ENCODE data around the gene PALM. TPM values are rescaled to one million over a fixed set of nuclear protein-coding genes. Genes with fewer than 3 reads are reported as not detected.

Gene PALM
- total RNA-seq, 1 experiment from 2014 or later, result 18.5 TPM

DNA sequence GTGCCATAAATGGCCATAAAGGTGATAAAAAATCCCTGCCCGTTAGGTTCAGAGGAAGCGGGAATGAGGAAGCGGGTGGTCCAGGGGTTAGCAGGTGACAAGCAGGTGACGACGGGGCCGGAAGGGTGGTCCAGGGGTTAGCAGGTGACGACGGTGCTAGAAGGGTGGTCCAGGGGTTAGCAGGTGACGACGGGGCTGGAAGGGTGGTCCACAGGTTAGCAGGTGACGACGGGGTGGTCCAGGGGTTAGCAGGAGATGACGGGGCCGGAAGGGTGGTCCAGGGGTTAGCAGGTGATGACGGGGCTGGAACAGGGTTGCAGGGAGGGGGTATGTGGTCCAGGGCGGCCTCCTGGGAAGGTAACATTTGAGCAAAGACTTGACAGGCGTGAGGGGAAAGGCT is 19.7 kb upstream of the PALM start:
- H3K23me2 ChIP-seq (ENCODE audit: insufficient read length, low read depth, low read length, poor library complexity, severe bottlenecking), result no peaks in the 10 kb centered on the region
- Mint-ChIP-seq H3K9me3 (peaks cover 3 to 5% of the 10 kb centered on the region in 2 experiments; a peak in 2 of 5 replicates), H3K4me3 (no peak overlapping the region), H3K36me3 (ENCODE audit: insufficient read depth in 1 of 3, low read depth in 3 of 3) (no peaks in the 10 kb centered on the region), H3K27ac (no peak overlapping the region; a peak in 1 of 7 replicates), H3K27me3 (ENCODE audit: low read depth) (peaks cover 10% of the 10 kb centered on the region), H3K4me1 (peaks cover 3% of the 10 kb centered on the region in 2 experiments; a peak in 1 of 4 replicates)
- no peak overlapping the region for H2BK5ac ChIP-seq (ENCODE audit: insufficient read length, low read length)
- H2AFZ ChIP-seq (ENCODE audit: low read length), result no peak overlapping the region
- no peak overlapping the region for H2BK12ac ChIP-seq (ENCODE audit: insufficient read length, low read depth, low read length)
- H4K5ac ChIP-seq (ENCODE audit: insufficient read length, low read depth, low read length), result no peak overlapping the region
- H2BK15ac ChIP-seq (ENCODE audit: low read depth, low read length), result no peak overlapping the region
- H3K9me3 ChIP-seq (ENCODE audit: control insufficient read depth, low read depth, low read length), result no peaks in the 10 kb centered on the region
- no peak overlapping the region for H2BK120ac ChIP-seq (ENCODE audit: low read depth, low read length, poor library complexity, severe bottlenecking)
- H3T11ph ChIP-seq (ENCODE audit: low read length), result no peak overlapping the region
- no CpG with 5 or more reads among the region's 17 CpGs for WGBS (ENCODE audit: extremely low coverage, insufficient read length, low lambda C conversion rate)
- H3K14ac ChIP-seq (ENCODE audit: insufficient read depth, low read length), result no peak overlapping the region
- no peaks in the 10 kb centered on the region for H3K4me1 ChIP-seq (ENCODE audit: insufficient read depth, low read length)
- H3K18ac ChIP-seq (ENCODE audit: insufficient read length, low read depth, low read length), result no peak overlapping the region
- no peak overlapping the region for H3K9ac ChIP-seq (ENCODE audit: extremely low read depth, insufficient read length, low read length)
- no peaks in the 10 kb centered on the region for H3K79me1 ChIP-seq (ENCODE audit: insufficient read depth, low read depth, low read length, poor library complexity, severe bottlenecking)
- H3K27ac ChIP-seq (ENCODE audit: insufficient read length, low read depth, low read length), result no peak overlapping the region
- no peak overlapping the region for H4K91ac ChIP-seq (ENCODE audit: insufficient read length, low read depth, low read length)
- no peak overlapping the region for H3K56ac ChIP-seq (ENCODE audit: insufficient read length, low read depth, low read length)
- H2AK5ac ChIP-seq (ENCODE audit: insufficient read length, low read length), result no peak overlapping the region
- no peaks in the 10 kb centered on the region for H3K27me3 ChIP-seq (ENCODE audit: insufficient read depth, low read length)
- no peak overlapping the region for H2BK20ac ChIP-seq (ENCODE audit: low read depth, low read length, poor library complexity, severe bottlenecking)
- no peaks in the 10 kb centered on the region for H4K20me1 ChIP-seq (ENCODE audit: control insufficient read depth, insufficient read depth, insufficient read length)
- no peak overlapping the region for H4K8ac ChIP-seq (replicated peaks; ENCODE audit: insufficient read length, low read depth, low read length)
- H3K79me2 ChIP-seq (ENCODE audit: insufficient read depth, low read length), result no peaks in the 10 kb centered on the region
- TF ChIP-seq, protein P1, sequence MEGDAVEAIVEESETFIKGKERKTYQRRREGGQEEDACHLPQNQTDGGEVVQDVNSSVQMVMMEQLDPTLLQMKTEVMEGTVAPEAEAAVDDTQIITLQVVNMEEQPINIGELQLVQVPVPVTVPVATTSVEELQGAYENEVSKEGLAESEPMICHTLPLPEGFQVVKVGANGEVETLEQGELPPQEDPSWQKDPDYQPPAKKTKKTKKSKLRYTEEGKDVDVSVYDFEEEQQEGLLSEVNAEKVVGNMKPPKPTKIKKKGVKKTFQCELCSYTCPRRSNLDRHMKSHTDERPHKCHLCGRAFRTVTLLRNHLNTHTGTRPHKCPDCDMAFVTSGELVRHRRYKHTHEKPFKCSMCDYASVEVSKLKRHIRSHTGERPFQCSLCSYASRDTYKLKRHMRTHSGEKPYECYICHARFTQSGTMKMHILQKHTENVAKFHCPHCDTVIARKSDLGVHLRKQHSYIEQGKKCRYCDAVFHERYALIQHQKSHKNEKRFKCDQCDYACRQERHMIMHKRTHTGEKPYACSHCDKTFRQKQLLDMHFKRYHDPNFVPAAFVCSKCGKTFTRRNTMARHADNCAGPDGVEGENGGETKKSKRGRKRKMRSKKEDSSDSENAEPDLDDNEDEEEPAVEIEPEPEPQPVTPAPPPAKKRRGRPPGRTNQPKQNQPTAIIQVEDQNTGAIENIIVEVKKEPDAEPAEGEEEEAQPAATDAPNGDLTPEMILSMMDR (conservative IDR thresholded peaks at IDR 0.05), result no peak
- no peak overlapping the region for H3K4me2 ChIP-seq (ENCODE audit: insufficient read depth, insufficient read length, low read length)
- no peak overlapping the region for H3K4ac ChIP-seq (ENCODE audit: low read depth, low read length)
- H3K23ac ChIP-seq (ENCODE audit: insufficient read length, low read depth, low read length), result no peak overlapping the region
- DNase-seq, result no peak
